Hindlimb muscle (tissue), 1 donor: Measurements from ENCODE around the gene C1orf167. TPM values are rescaled to one million over a fixed set of nuclear protein-coding genes. Genes with fewer than 3 reads are reported as not detected.

Experiments
- DNase-seq: peaks from one replicate; pipeline ENCODE4 v3.0.0-alpha.2; 2013
- polyA plus RNA-seq: library from polyadenylated mRNA; unstranded; fragments of 120-200 nt; gene quantifications from one replicate; pipeline ENCODE4 v1.2.1, GENCODE V29; 2013; ENCODE audit not compliant: insufficient read length

Gene C1orf167
- polyA plus RNA-seq, 1 donor = 7.2 TPM

GRCh38 chr1:11838349-11839272 is 76.6 kb downstream of the C1orf167 start:
- peak; percentile 68 for DNase-seq

Other genes starting within 250 kb of the C1orf167 start
- 0.58 TPM for gene FBXO2, start 107.8 kb upstream of the C1orf167 start, polyA plus RNA-seq
- 5.3 TPM for gene FBXO44, start 107.3 kb upstream of the C1orf167 start, polyA plus RNA-seq
- gene FBXO6, start 98.0 kb upstream of the C1orf167 start, polyA plus RNA-seq = 4.8 TPM
- gene MAD2L2, start 81.0 kb upstream of the C1orf167 start, polyA plus RNA-seq = 29.4 TPM
- gene DRAXIN, start 70.5 kb upstream of the C1orf167 start, polyA plus RNA-seq = 0.26 TPM
- 22.2 TPM for gene AGTRAP, start 26.1 kb upstream of the C1orf167 start, polyA plus RNA-seq
- 62.3 TPM for gene MTHFR, start 43.8 kb downstream of the C1orf167 start, polyA plus RNA-seq
- gene CLCN6, start 44.0 kb downstream of the C1orf167 start, polyA plus RNA-seq = 15.8 TPM
- 1.8 TPM for gene NPPA, start 85.6 kb downstream of the C1orf167 start, polyA plus RNA-seq
- not detected for gene NPPB, start 96.8 kb downstream of the C1orf167 start, polyA plus RNA-seq
- 33.7 TPM for gene KIAA2013, start 164.2 kb downstream of the C1orf167 start, polyA plus RNA-seq
- gene PLOD1, start 172.5 kb downstream of the C1orf167 start, polyA plus RNA-seq = 144 TPM
- 64.6 TPM for gene MFN2, start 218.3 kb downstream of the C1orf167 start, polyA plus RNA-seq